GM06990 (cell line): ENCODE results near the gene CCDC81.
"Not testable (repeated sequence)": the region's sequence is repeated elsewhere in the genome, so short reads cannot be mapped to it uniquely, and the experiment has no call there.

ENCODE experiments used
- DNase-seq: peaks from one replicate; pipeline ENCODE4 v3.0.0-alpha.2; 2011; ENCODE audit not compliant: insufficient read length; ENCODE audit errors: extremely low read depth
- H3K27me3 ChIP-seq: replicated peaks from 2 replicates; pipeline ENCODE4 v1.6.0; 2011; ENCODE audit warnings: low read length; ENCODE audit not compliant: control insufficient read depth, insufficient read depth
- H3K36me3 ChIP-seq: 2 replicates; pipeline ENCODE4 v1.5.1; 2011; ENCODE audit warnings: low read length; ENCODE audit not compliant: control insufficient read depth, insufficient read depth
- H3K4me3 ChIP-seq: replicated peaks from 2 replicates; pipeline ENCODE4 v1.5.1; 2011; ENCODE audit warnings: low read depth, mild to moderate bottlenecking, control low read depth, low read length
- CTCF ChIP-seq: IDR thresholded peaks from 2 replicates; pipeline ENCODE4 v1.5.1; 2011; ENCODE audit warnings: low read length, control low read depth, mild to moderate bottlenecking, inconsistent platforms; ENCODE audit not compliant: insufficient read depth, poor library complexity, severe bottlenecking

CCDC81 gene

GRCh38 chr11:86403458-86403857, 28.8 kb downstream of the CCDC81 start:
- H3K4me3 ChIP-seq = no peak overlapping the region
- DNase-seq = no peak
- no peaks in the 10 kb centered on the region for H3K27me3 ChIP-seq
- no peak for TF ChIP-seq CTCF
- H3K36me3 ChIP-seq = no peaks in the 10 kb centered on the region

GRCh38 chr11:86408845-86409244, 34.2 kb downstream of the CCDC81 start:
- no peaks in the 10 kb centered on the region for H3K36me3 ChIP-seq
- TF ChIP-seq CTCF = no peak
- DNase-seq = no peak
- no peaks in the 10 kb centered on the region for H3K27me3 ChIP-seq
- no peak overlapping the region for H3K4me3 ChIP-seq

- no peaks in the 10 kb centered on the region for H3K27me3 ChIP-seq
- no peaks in the 10 kb centered on the region for H3K36me3 ChIP-seq
- no peak for TF ChIP-seq CTCF
- no peak overlapping the region for H3K4me3 ChIP-seq
- DNase-seq = no peak
Measured at GRCh38 chr11:86414032-86414431, 39.3 kb downstream of the CCDC81 start.

- no peaks in the 10 kb centered on the region for H3K27me3 ChIP-seq
- DNase-seq = no peak
- TF ChIP-seq CTCF = no peak
- H3K4me3 ChIP-seq = no peak overlapping the region
- no peaks in the 10 kb centered on the region for H3K36me3 ChIP-seq
Measured at GRCh38 chr11:86415026-86415425, 40.3 kb downstream of the CCDC81 start.

- no peak for DNase-seq
- no peak for TF ChIP-seq CTCF
- Histone ChIP-seq H3K4me3 (no peak overlapping the region), H3K36me3 (no peaks in the 10 kb centered on the region), H3K27me3 (no peaks in the 10 kb centered on the region)
Measured at GRCh38 chr11:86416494-86416893, 41.8 kb downstream of the CCDC81 start.

GRCh38 chr11:86416951-86417350, 42.3 kb downstream of the CCDC81 start:
- not testable (repeated sequence) for DNase-seq, H3K36me3 ChIP-seq, H3K4me3 ChIP-seq, H3K27me3 ChIP-seq
